NCI-H526 treated with DMSO at 0.1 percent for 48 hours (cell line): Measurements from ENCODE around the gene KRTAP19-8.

Experiments used
- DNase-seq: peaks from one replicate; lab custom pipeline; 2025; lab: John Stamatoyannopoulos, UW

The KRTAP19-8 gene

GRCh38 chr21:31038376-31038775 lies at the start of gene KRTAP19-8:
Gene KRTAP19-8, minus strand, starts transcription at chr21:31038476. Its CDS starts 33 bp downstream, at chr21:31038443.
- DNase-seq = no peak

- no peak for DNase-seq
Measured at GRCh38 chr21:31087639-31088473, 49.6 kb upstream of the KRTAP19-8 start.

- DNase-seq = no peak
Measured at GRCh38 chr21:31084689-31085088, 46.4 kb upstream of the KRTAP19-8 start.

- no peak for DNase-seq
Measured at GRCh38 chr21:31078796-31079195, 40.5 kb upstream of the KRTAP19-8 start.

DNA sequence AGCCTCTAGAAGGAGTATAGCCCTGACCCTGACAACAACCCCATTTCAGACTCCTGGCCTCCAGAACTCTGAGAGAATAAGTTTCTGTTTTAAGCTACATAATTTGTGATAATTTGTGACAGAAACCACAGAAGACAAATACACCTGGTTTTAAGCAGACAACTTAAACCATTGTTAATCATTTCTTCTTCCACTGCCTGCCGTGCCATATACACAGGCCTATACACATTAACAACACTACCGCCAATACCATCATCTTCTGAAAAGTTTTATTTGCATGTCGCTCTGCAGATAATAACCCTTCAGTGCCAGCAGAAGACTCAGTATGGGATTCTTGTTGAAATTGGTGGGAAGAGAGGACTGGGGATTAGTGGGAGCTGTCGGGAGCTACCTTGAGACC lies 39.9 kb upstream of the KRTAP19-8 start:
- no peak for DNase-seq

GRCh38 chr21:31075848-31076247 lies 37.6 kb upstream of the KRTAP19-8 start:
- no peak for DNase-seq

- no peak for DNase-seq
Measured at GRCh38 chr21:31072533-31072932, 34.3 kb upstream of the KRTAP19-8 start.

- no peak for DNase-seq
Measured at GRCh38 chr21:31064803-31065202, 26.5 kb upstream of the KRTAP19-8 start.

- DNase-seq = no peak
Measured at GRCh38 chr21:31052489-31053142, 14.3 kb upstream of the KRTAP19-8 start.

- DNase-seq = no peak
Measured at GRCh38 chr21:31050577-31051157, 12.4 kb upstream of the KRTAP19-8 start.

DNA sequence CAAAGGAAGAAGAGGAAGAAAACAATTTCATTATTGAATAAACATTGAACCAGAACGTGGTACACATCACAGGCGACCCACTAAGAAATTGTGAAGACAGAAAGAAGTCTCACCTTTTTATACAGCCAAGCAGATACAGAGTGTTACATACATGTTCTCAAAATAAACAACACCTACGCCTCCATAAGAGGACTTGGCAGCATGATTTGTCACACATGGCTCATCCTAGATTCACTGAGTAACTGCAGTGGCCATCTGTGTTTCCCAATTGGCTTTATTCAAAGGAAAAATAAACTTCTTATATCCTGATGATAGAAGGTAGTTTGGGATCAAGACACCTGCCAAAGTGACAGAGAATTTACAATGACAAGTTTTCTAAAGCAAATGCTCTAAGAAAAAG lies 7.6 kb upstream of the KRTAP19-8 start:
- DNase-seq = no peak

DNA sequence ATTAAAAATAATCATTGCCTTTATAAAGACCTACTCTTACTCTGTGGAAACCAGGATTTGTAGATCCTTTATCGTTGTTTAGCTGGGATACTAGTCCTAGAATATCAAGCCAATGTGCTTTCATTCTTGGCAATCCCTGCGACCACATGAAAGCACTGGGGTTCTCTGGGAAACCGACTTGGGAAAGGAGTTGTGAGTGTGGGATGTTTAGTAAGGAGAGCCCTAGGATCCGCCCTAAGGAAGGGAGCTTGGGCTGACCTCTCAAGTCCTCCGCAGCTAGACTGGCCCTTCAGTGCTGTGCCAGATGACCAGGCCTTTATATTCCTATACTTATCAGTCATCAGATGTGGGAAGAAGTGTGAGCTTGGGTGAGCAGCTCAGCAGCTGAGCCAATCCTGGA lies 5.2 kb upstream of the KRTAP19-8 start:
- no peak for DNase-seq

DNA sequence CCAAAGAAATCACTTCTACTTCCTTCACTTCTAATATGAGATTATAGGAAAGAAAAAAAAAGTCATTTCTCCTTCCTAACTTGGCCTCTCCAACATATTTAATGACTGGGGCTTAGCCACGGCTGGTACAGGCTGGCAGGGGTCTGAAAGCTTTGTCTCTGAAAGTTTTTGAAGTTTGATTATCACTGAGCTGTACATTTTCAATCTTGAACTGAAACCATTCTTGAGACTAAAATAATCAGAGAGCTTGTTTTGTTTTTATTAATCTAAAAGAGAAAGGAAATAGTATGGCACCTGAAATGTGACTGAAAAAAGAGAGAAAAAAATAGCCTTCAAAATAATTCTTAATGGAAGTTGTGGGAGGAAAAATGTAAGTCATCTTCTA lies 3.8 kb upstream of the KRTAP19-8 start:
- DNase-seq = no peak

DNA sequence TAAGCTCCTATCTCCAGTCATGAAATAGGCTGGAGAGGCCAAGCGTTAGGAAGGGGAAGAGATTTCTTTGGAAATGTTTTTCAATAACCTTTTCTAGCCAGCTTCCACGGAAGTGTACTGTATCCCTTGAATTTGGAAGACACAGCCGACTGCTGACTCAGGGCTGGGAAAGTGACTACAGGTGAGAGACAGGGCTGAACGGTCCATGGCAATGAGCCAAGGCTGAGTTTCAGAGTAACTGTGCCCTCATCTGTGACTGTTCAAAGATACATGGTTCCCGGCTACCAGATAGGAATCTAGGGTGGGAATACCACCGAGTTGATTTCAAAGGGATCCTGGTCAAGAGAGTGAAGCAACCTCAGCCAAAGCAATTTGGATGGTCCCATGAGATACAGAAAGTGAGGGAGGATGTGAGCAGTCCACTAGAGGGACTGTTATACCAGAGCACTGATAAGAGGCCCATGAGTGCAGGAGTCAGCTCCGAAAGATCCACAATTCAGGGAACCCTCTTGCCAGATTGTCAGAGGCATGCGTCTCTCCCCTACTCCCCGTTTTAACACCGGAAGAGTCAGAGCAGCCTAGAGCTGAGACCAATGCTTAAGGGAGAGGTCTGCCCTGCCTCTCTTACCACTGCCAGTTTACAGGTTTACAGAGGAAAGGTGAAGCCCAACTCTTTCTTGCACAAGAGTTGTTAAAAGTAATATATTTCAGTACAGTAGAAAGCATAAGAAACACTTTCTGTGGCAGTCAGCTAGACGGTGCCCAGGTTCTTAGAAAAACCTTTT lies 3.2 kb upstream of the KRTAP19-8 start:
- no peak for DNase-seq

GRCh38 chr21:31034378-31034777 lies 3.9 kb downstream of the KRTAP19-8 start:
- DNase-seq = no peak

DNA sequence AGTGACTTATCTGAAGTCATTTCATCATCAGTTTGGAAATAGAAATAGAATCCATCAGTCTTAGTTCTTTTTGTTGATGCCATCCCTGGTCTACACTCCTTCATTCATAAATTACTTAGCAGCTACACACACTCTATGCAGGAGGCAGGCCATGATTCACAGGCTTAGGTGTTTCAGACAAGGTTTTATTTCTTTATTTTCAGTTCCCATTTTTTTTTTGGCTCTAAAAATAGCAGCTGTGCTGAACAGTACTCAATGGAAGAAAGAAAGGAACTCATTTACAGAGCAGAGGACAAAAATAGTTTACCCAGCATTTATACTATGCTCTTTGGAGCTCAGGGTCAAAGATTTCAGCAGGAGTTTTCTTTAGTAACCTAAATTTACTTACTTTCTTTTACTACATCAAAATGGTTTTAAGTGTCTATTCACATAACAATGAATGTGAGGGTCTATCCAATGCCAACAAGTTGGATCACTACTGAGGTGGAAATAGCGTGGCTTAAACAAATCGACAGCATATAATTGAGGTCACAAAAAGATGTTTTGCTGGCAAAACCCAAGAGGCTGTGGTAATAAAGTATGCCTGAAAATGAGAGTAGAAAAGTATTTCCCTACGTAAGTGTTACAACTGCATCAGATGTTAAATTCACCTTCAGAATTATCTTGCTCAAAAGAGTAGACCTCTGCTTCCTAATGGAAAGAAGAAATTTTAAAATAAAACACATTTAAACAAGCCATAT lies 7.7 kb downstream of the KRTAP19-8 start:
- DNase-seq = no peak

GRCh38 chr21:31023680-31024079 lies 14.6 kb downstream of the KRTAP19-8 start:
- no peak for DNase-seq

DNA sequence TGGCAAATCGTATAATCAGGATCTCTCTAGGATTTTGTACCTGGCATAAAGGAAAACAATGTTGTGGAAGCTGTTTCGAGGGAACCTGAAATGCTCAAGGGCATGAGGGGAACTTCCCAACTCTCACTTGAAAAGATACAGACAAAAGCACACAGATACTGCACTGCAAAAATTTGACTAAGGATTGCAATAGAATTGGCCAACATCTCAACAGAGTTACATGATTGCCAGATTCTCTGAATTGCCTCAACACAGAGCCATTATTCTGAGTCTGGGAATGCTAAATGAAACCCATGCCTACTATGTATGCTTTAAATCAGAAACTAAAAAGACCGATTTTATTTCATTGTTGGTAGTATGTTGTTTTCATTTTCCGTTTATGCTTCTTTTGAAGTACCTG lies 16.0 kb downstream of the KRTAP19-8 start:
- no peak for DNase-seq

DNA sequence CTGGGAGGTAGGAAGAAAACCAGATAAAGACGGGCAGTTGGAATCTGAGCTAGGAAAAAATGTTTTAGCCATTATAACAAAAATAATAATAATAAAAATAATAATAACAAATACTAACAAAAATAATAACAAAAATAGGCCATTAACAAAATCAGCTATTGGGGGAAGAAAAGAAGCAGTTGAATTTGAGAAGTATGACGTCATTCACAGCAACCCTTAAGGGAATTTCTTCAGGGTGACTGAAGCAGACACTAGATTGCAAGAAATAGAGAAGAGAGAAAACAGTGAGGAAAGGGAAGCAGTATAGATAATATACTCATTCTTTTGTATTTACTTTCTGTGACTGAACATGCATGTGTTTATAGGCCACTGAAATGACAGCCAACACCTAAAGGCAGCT lies 20.0 kb downstream of the KRTAP19-8 start:
- DNase-seq = no peak

DNA sequence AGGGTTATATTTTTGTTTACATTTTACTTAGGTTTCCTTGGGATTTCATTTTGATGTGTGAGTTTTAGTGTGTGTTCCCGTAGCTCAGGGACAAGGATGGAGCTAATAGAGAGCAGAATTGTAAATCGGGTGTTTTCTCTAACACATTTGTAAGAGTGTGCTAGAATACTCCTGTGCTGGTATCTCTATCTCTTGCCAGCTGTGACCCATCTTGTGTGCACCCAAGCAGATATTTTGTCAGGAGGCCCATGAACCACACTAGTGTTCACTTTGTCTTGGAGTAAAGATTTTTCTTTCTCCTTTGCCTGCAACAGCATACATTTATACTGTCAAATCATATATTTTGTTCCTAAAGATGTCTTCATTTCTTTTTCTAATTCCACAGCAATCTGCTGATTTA lies 23.4 kb downstream of the KRTAP19-8 start:
- no peak for DNase-seq
